Fibroblast of the aortic adventitia (primary cell): ENCODE measurements around the gene COL4A1. TPM values are rescaled to one million over a fixed set of nuclear protein-coding genes. Genes with fewer than 3 reads are reported as not detected.

Experiments
- DNase-seq: peaks from one replicate; pipeline ENCODE4 v3.0.0-alpha.2; 2010; ENCODE audit warnings: low read depth
- H3K4me3 ChIP-seq: 2 replicates; pipeline ENCODE4 v1.5.1; 2011; ENCODE audit warnings: low read depth, mild to moderate bottlenecking, control low read depth, low read length, moderate library complexity
- total RNA-seq: library from RNA; depleted of rRNA; stranded (reverse); fragments of >200 nt; gene quantifications from 2 replicates; pipeline ENCODE4 v1.2.3, GENCODE V29; 2012; ENCODE audit warnings: low replicate concordance
- TF ChIP-seq, protein P1 (sequence below): IDR thresholded peaks from 2 replicates; pipeline ENCODE4 v1.5.1; 2011; ENCODE audit warnings: mild to moderate bottlenecking, low read length, control low read depth, inconsistent platforms; ENCODE audit not compliant: insufficient read depth

COL4A1 gene
- total RNA-seq, 1 donor, result 43.7 TPM

DNA sequence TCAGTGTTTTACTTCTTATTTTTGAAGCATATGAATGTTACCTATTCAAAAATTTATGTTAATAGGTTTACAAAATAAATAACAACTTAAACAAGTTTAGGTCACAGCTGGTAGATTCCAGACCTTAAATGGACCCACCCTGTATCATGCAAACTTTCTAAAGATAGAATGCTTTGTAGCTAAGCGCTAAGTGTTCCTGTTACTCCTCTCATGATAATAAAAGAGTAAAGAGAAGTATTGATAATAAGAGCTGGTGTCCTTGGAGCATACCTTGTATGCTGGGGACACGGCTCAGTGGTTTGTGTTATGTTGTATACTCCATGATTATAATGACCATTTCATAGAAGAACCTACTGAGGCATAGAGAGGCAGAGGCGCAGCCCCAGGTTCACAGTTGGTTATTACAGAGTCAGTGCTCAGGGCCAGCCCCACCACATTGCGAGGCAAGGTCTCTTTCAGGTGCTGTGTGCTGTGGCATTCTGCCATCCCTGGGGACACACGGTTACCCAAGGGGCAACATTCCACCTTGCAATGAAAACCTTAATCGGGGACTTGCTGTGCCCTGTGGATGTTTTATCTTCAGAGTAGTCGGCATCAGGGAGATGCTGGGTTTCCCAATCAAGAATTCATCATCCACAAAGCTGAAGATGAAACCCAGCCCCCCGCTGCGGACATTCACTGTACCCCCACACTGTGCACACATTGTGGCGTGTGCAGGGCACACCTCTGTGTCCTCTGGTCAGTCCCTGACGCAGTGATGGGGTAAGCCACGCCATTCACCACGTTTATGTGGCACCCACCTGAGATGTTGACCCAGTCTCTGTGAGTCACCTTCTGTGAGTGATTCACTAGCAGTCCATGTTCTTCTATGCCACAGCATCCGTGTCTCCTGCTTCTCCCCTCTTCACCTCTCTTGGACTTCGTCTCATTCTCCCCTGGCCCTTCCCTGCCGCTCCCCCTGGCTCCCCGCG lies 186.7 kb downstream of the COL4A1 start:
- TF ChIP-seq, protein P1, sequence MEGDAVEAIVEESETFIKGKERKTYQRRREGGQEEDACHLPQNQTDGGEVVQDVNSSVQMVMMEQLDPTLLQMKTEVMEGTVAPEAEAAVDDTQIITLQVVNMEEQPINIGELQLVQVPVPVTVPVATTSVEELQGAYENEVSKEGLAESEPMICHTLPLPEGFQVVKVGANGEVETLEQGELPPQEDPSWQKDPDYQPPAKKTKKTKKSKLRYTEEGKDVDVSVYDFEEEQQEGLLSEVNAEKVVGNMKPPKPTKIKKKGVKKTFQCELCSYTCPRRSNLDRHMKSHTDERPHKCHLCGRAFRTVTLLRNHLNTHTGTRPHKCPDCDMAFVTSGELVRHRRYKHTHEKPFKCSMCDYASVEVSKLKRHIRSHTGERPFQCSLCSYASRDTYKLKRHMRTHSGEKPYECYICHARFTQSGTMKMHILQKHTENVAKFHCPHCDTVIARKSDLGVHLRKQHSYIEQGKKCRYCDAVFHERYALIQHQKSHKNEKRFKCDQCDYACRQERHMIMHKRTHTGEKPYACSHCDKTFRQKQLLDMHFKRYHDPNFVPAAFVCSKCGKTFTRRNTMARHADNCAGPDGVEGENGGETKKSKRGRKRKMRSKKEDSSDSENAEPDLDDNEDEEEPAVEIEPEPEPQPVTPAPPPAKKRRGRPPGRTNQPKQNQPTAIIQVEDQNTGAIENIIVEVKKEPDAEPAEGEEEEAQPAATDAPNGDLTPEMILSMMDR, result no peak
- H3K4me3 ChIP-seq, result no peak overlapping the region
- no peak for DNase-seq

GRCh38 chr13:110118106-110118505 lies 188.9 kb downstream of the COL4A1 start:
- TF ChIP-seq, protein P1, result no peak
- DNase-seq, result no peak
- H3K4me3 ChIP-seq, result no peak overlapping the region

DNA sequence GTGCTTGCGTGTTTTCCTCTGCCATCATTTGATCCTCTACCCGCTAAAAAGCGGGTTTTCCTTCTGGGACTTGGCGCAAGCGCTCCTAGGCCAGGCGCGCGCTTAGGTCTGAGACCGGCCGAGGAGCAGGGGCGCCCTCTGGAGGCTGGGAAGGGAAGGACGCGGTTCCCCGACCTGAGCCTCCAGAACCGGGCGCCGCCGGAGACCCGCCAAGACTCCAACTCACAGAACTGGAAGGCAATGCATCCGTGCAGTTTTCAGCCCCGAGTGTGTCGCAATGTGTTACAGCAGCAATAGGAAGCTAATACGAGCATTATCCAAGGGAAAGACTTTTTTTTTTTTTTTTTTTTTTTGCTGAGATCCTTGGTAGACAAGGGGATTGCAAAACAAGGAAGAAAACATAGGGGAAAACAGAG lies 190.9 kb downstream of the COL4A1 start:
- TF ChIP-seq, protein P1, result peak; percentile 72
- no peak overlapping the region for H3K4me3 ChIP-seq
- DNase-seq, result peak; percentile 60

DNA sequence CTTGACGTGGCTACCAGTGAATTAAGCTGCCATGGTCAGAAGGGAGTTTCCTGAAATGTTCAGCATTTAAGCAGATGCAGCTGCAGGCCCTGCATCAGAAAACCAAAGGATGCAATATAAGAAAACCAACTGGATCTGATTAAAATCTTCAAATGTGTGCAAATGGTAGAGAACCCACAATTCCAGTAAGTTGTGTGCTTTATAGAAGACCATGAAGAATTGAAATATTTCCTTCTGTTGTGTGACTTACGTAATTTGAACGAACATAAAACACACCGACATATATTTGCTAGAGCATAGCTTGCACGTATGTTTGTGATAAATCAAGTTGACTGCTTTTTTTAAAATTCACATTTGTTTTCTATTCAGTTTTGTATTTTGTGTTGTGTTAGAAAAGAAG lies 191.4 kb downstream of the COL4A1 start:
- TF ChIP-seq, protein P1, result no peak
- no peak for DNase-seq
- no peak overlapping the region for H3K4me3 ChIP-seq

DNA sequence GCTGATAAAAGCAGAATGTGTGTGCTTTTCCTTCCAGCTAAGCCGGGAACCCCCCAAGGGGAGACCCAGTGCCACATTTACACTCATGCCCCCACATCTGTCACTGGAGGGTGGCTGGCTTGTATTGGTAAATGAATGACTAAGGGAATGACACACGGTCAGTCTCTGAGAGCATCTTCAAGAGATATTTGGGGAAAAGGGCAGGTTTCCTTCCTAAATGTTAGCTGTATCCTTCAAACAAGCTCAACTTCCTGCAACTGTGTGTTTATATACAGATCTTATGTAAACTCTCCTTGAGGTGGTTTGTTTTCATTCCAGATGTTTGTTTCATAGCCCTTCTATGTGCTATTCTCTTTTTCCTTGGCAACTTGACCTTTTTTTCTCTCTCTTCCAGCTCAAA lies 192.6 kb downstream of the COL4A1 start:
- TF ChIP-seq, protein P1, result no peak
- DNase-seq, result no peak

GRCh38 chr13:110113284-110113764 lies 193.6 kb downstream of the COL4A1 start:
- no peak overlapping the region for H3K4me3 ChIP-seq
- TF ChIP-seq, protein P1, result no peak
- peak; percentile 58 for DNase-seq

More for the DNA sequence above, 192.6 kb downstream of the COL4A1 start:
- no peak overlapping the region for H3K4me3 ChIP-seq
